BLaER1 treated with 17β-estradiol and CSF1 and Interleukin-3, amounts not matched to agents 10 nM and 100 nM (cell line): ENCODE results near the gene CRIM1.

Experiments
- H3K27ac ChIP-seq, 11 experiments: shearing (Covaris generic); formaldehyde crosslinking; 2 replicates each; pipeline ENCODE4 v1.8.1; 2022
- H3K27me3 ChIP-seq, 11 experiments: shearing (Covaris generic); formaldehyde crosslinking; 2 replicates each; pipeline ENCODE4 v1.8.1; 2022
- H3K36me3 ChIP-seq, 11 experiments: shearing (Covaris generic); formaldehyde crosslinking; 2 replicates each; pipeline ENCODE4 v1.8.1; 2022
- H3K4me1 ChIP-seq, 10 experiments: shearing (Covaris generic); formaldehyde crosslinking; 2 replicates each; pipeline ENCODE4 v1.8.1; 2022
- H3K4me2 ChIP-seq, 11 experiments: shearing (Covaris generic); formaldehyde crosslinking; 2 replicates each; pipeline ENCODE4 v1.8.1; 2022
- H3K4me3 ChIP-seq, 10 experiments: shearing (Covaris generic); formaldehyde crosslinking; 2 replicates each; pipeline ENCODE4 v1.8.1; 2022
- H3K9ac ChIP-seq, 11 experiments: shearing (Covaris generic); formaldehyde crosslinking; 2 replicates each; pipeline ENCODE4 v1.8.1; 2022
- H3K9me3 ChIP-seq, 11 experiments: shearing (Covaris generic); formaldehyde crosslinking; replicated peaks in 1 of 11; 2 replicates each; pipeline ENCODE4 v1.8.1; 2022
- H4K20me1 ChIP-seq, 11 experiments: shearing (Covaris generic); formaldehyde crosslinking; 2 replicates each; pipeline ENCODE4 v1.8.1; 2022
- Cebpa-rat ChIP-seq, 11 experiments: shearing (Covaris generic); IDR thresholded peaks; 2 replicates each; pipeline ENCODE4 v1.8.1; 2022

CRIM1 gene

DNA sequence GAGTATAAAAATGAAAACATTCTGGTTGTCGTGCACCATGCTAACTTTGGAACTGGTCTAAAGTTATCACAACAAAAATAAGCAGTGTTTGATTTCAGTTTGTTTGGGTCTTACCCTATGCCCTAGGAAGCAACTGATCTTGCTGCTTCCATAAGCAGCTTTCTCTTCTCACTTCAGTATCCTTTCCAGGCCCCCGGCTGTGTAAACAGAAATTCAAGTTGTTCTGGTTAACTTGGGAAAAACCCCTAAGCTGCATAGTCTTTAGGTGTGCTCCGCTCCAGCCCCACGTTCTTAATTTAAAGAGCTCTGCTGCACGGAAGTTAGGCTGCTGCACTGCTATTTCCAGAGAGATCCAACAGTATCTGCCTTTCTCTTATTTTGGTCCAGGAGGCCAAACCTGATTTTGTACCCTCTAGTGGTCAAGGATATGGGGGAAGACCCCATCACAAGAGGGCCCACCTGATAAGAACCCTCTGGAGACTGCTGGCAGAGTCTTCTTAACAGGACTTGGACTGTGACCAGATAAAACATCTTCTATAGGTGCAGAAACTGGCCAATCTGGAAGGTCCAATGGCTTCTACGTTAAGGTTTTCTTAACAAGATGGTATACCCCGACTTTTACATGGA is 173.3 kb downstream of the CRIM1 start:
- H4K20me1 ChIP-seq, result no peaks in the 10 kb centered on the region
- peak overlapping the region in 6 of 11 experiments; percentile 73 to 92 (median 86); a peak in 7 of 22 replicates for H3K27ac ChIP-seq
- peaks cover 23 to 37% (median 30%) of the 10 kb centered on the region in 10 experiments for H3K4me1 ChIP-seq
- peak overlapping the region in 1 of 11 experiments; percentile 73; a peak in 1 of 22 replicates for H3K4me2 ChIP-seq
- H3K9me3 ChIP-seq, result peaks cover 0 to 16% (median 0%) of the 10 kb centered on the region in 11 experiments; a peak in 5 of 22 replicates
- no peaks in the 10 kb centered on the region for H3K27me3 ChIP-seq
- no peak for TF ChIP-seq Cebpa-rat (IDR thresholded peaks at IDR 0.05)
- H3K36me3 ChIP-seq, result peaks cover 15 to 65% (median 39%) of the 10 kb centered on the region in 11 experiments; a peak in 21 of 22 replicates
- no peak overlapping the region for H3K4me3 ChIP-seq
- no peak overlapping the region for H3K9ac ChIP-seq

DNA sequence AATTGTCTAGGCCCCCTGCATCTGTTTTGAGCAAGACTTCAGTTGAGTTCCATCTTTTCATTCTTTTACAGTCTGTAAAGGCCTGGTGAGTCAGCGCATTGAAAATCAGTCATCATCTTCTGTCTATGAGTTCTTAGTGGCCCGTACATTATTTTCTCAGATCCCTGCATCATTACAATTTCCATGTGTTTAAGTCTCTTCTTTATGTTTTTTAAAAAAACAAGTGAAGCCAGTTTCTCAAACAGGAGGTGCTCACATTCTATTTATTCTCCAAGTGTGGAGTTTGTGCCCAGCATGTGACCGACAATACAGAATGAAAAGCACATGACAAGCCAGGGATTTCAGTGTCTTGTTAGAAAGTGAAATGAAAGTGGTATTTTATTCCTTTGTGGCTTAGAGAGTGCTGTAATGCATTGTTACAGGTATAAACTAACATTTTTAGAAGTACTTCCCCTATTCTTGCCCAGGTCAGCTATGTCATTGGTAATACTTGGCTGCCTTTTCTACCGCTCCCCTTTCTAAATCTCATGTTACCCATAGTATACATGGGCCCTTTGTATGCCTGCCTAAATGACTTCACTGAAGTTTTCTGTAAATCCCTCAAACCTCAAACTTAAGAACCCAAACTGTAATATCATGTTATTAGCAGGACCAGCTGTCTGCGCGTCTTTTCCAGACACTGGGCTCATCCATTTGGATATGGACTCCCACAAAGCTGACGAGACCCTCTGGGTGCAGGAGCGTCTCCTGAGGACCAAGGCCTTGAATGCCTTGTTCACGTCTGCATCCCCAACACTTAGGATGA is 174.8 kb downstream of the CRIM1 start:
- Histone ChIP-seq H3K27ac (peak overlapping the region; percentile 4 to 92 (median 76); a peak in 21 of 22 replicates), H3K4me3 (no peak overlapping the region), H3K4me1 (peaks cover 23 to 37% (median 30%) of the 10 kb centered on the region in 10 experiments), H3K27me3 (no peaks in the 10 kb centered on the region), H3K4me2 (peak overlapping the region; percentile 62 to 87 (median 79)), H4K20me1 (no peaks in the 10 kb centered on the region), H3K36me3 (peaks cover 7 to 50% (median 28%) of the 10 kb centered on the region in 11 experiments; a peak in 20 of 22 replicates), H3K9me3 (peaks cover 0 to 21% (median 6%) of the 10 kb centered on the region in 11 experiments; a peak in 11 of 22 replicates), H3K9ac (peak overlapping the region in 9 of 11 experiments; percentile 15 to 71 (median 60); a peak in 14 of 22 replicates)
- TF ChIP-seq Cebpa-rat (IDR thresholded peaks at IDR 0.05), result no peak

- TF ChIP-seq Cebpa-rat (IDR thresholded peaks at IDR 0.05), result peak in 7 of 11 experiments; percentile 21 to 84 (median 73); a peak in 9 of 22 replicates
- Histone ChIP-seq H3K4me1 (peaks cover 23 to 37% (median 30%) of the 10 kb centered on the region in 10 experiments), H3K4me2 (peak overlapping the region; percentile 62 to 87 (median 79)), H3K27ac (peak overlapping the region; percentile 4 to 92 (median 76); a peak in 21 of 22 replicates), H3K27me3 (no peaks in the 10 kb centered on the region), H3K9ac (peak overlapping the region in 9 of 11 experiments; percentile 15 to 74 (median 60); a peak in 14 of 22 replicates), H4K20me1 (no peaks in the 10 kb centered on the region), H3K4me3 (no peak overlapping the region; a peak in 1 of 20 replicates), H3K36me3 (peaks cover 6 to 50% (median 24%) of the 10 kb centered on the region in 11 experiments; a peak in 21 of 22 replicates), H3K9me3 (peaks cover 0 to 21% (median 6%) of the 10 kb centered on the region in 11 experiments; a peak in 11 of 22 replicates)
These were observed 175.4 kb downstream of the CRIM1 start for GRCh38 chr2:36530983-36531354.

GRCh38 chr2:36534275-36534799 is 178.8 kb downstream of the CRIM1 start:
- Histone ChIP-seq H4K20me1 (no peaks in the 10 kb centered on the region), H3K27me3 (no peaks in the 10 kb centered on the region), H3K27ac (peak overlapping the region in 3 of 11 experiments; percentile 2 to 44 (median 25); a peak in 2 of 22 replicates), H3K9ac (no peak overlapping the region), H3K36me3 (peaks cover 11 to 61% (median 39%) of the 10 kb centered on the region in 11 experiments; a peak in 21 of 22 replicates), H3K4me1 (peaks cover 23 to 43% (median 37%) of the 10 kb centered on the region in 10 experiments), H3K9me3 (peaks cover 0 to 21% (median 6%) of the 10 kb centered on the region in 11 experiments; a peak in 11 of 22 replicates), H3K4me3 (no peak overlapping the region), H3K4me2 (no peak overlapping the region)
- no peak for TF ChIP-seq Cebpa-rat (IDR thresholded peaks at IDR 0.05)

- no peak for TF ChIP-seq Cebpa-rat (IDR thresholded peaks at IDR 0.05)
- Histone ChIP-seq H3K36me3 (peaks cover 18 to 68% (median 44%) of the 10 kb centered on the region in 11 experiments; a peak in 21 of 22 replicates), H3K27me3 (no peaks in the 10 kb centered on the region), H3K9me3 (peaks cover 0 to 21% (median 6%) of the 10 kb centered on the region in 11 experiments; a peak in 11 of 22 replicates), H4K20me1 (no peaks in the 10 kb centered on the region), H3K27ac (no peak overlapping the region), H3K9ac (no peak overlapping the region), H3K4me2 (no peak overlapping the region), H3K4me1 (peaks cover 17 to 36% (median 29%) of the 10 kb centered on the region in 10 experiments), H3K4me3 (no peak overlapping the region)
These were observed 179.5 kb downstream of the CRIM1 start for GRCh38 chr2:36535099-36535498.

DNA sequence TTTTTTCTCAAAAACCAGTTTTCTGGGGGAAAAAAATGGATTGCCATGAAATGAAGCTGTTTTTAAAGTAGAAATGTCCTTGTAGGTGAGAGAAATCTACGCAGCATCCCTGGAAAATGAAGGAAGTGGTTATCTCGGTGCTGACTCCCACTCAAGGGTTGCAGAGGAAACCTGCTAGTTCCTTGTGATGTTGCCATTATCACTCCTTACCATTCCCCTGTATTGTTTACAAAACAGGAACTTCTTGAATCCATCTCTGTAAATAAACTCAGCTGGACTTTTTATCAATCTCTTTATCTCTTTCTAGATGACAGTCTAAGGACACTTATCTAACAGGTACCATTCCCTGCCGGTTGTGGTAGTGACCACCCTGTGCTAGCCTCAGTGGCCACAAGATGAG is 181.2 kb downstream of the CRIM1 start:
- no peak for TF ChIP-seq Cebpa-rat (IDR thresholded peaks at IDR 0.05)
- peak overlapping the region in 3 of 11 experiments; percentile 14 to 29 (median 16); a peak in 1 of 22 replicates for H3K27ac ChIP-seq

GRCh38 chr2:36538335-36538734 is 182.8 kb downstream of the CRIM1 start:
- Histone ChIP-seq H4K20me1 (no peaks in the 10 kb centered on the region), H3K36me3 (peaks cover 27 to 81% (median 65%) of the 10 kb centered on the region in 11 experiments; a peak in 21 of 22 replicates), H3K4me2 (no peak overlapping the region), H3K27ac (no peak overlapping the region), H3K9me3 (peaks cover 0 to 9% (median 4%) of the 10 kb centered on the region in 11 experiments; a peak in 9 of 22 replicates), H3K4me1 (peaks cover 0 to 30% (median 12%) of the 10 kb centered on the region in 10 experiments; a peak in 10 of 20 replicates), H3K27me3 (no peaks in the 10 kb centered on the region), H3K9ac (no peak overlapping the region), H3K4me3 (no peak overlapping the region)
- no peak for TF ChIP-seq Cebpa-rat (IDR thresholded peaks at IDR 0.05)

More for the DNA sequence above, 181.2 kb downstream of the CRIM1 start:
- no peak overlapping the region for H3K9ac ChIP-seq
- H3K36me3 ChIP-seq, result peaks cover 27 to 81% (median 60%) of the 10 kb centered on the region in 11 experiments; a peak in 21 of 22 replicates
- H4K20me1 ChIP-seq, result no peaks in the 10 kb centered on the region
- no peaks in the 10 kb centered on the region for H3K27me3 ChIP-seq
- peaks cover 0 to 21% (median 6%) of the 10 kb centered on the region in 11 experiments; a peak in 11 of 22 replicates for H3K9me3 ChIP-seq
- H3K4me3 ChIP-seq, result no peak overlapping the region
- H3K4me2 ChIP-seq, result peak overlapping the region in 3 of 11 experiments; percentile 6 to 33 (median 17); a peak in 5 of 22 replicates
- H3K4me1 ChIP-seq, result peaks cover under 1 to 24% (median 16%) of the 10 kb centered on the region in 10 experiments; a peak in 19 of 20 replicates

GRCh38 chr2:36539631-36540030 is 184.1 kb downstream of the CRIM1 start:
- peaks cover 0 to 2% (median under 1%) of the 10 kb centered on the region in 11 experiments; a peak in 8 of 22 replicates for H3K9me3 ChIP-seq
- H3K36me3 ChIP-seq, result peaks cover 36 to 91% (median 75%) of the 10 kb centered on the region in 11 experiments
- H4K20me1 ChIP-seq, result no peaks in the 10 kb centered on the region
- TF ChIP-seq Cebpa-rat (IDR thresholded peaks at IDR 0.05), result no peak
- H3K4me3 ChIP-seq, result no peak overlapping the region
- H3K27me3 ChIP-seq, result no peaks in the 10 kb centered on the region
- H3K27ac ChIP-seq, result no peak overlapping the region
- H3K9ac ChIP-seq, result no peak overlapping the region
- peaks cover 0 to 30% (median 12%) of the 10 kb centered on the region in 10 experiments; a peak in 10 of 20 replicates for H3K4me1 ChIP-seq
- no peak overlapping the region for H3K4me2 ChIP-seq
